Fibroblast of lung (primary cell): Measurements from ENCODE around the gene GTPBP1. TPM values are rescaled to one million over a fixed set of nuclear protein-coding genes. Genes with fewer than 3 reads are reported as not detected.

Experiments
- DNase-seq, 2 donors: peaks; one replicate each; pipeline versions ENCODE4 v3.0.0 to v3.0.0-alpha.2; 2010; ENCODE audit warnings: low read depth in 2 of 2
- H2AFZ ChIP-seq: 2 replicates; pipeline ENCODE4 v1.5.1; 2012; ENCODE audit warnings: low read length, control low read depth, inconsistent platforms
- H3K27ac ChIP-seq: 2 replicates; pipeline ENCODE4 v1.5.1; 2011; ENCODE audit warnings: low read length, control low read depth; ENCODE audit not compliant: insufficient read depth
- H3K27me3 ChIP-seq: 2 replicates; pipeline ENCODE4 v1.5.1; 2011; ENCODE audit warnings: mild to moderate bottlenecking, low read length; ENCODE audit not compliant: control insufficient read depth, insufficient read depth
- H3K36me3 ChIP-seq: 2 replicates; pipeline ENCODE4 v1.5.1; 2011; ENCODE audit warnings: low read length; ENCODE audit not compliant: control insufficient read depth, insufficient read depth
- H3K4me1 ChIP-seq: 2 replicates; pipeline ENCODE4 v1.5.1; 2011; ENCODE audit warnings: low read length; ENCODE audit not compliant: control insufficient read depth, insufficient read depth; ENCODE audit errors: extremely low read depth
- H3K4me2 ChIP-seq: 2 replicates; pipeline ENCODE4 v1.5.1; 2011; ENCODE audit warnings: low read length, control low read depth; ENCODE audit not compliant: insufficient read depth; ENCODE audit errors: extremely low read depth
- H3K4me3 ChIP-seq, 4 experiments: fragments of 200-600 bp in 1 of 4; sonication (generic) in 1 of 4; replicated peaks in 1 of 4; 2 replicates each; pipeline ENCODE4 v1.5.1; 2011 to 2016; ENCODE audit warnings: low read length in 4 of 4, low read depth in 3 of 4, mild to moderate bottlenecking in 3 of 4, control low read depth in 2 of 4, inconsistent platforms in 1 of 4, mixed read lengths in 1 of 4; ENCODE audit not compliant: insufficient read depth in 1 of 4; ENCODE audit errors: control extremely low read depth in 1 of 4
- H3K79me2 ChIP-seq: 2 replicates; pipeline ENCODE4 v1.5.1; 2012; ENCODE audit warnings: mild to moderate bottlenecking, low read length, inconsistent platforms; ENCODE audit not compliant: control insufficient read depth, insufficient read depth
- H3K9ac ChIP-seq: 2 replicates; pipeline ENCODE4 v1.5.1; 2011; ENCODE audit warnings: mild to moderate bottlenecking, low read length, control low read depth; ENCODE audit not compliant: insufficient read depth
- H3K9me3 ChIP-seq: 2 replicates; pipeline ENCODE4 v1.5.1; 2012; ENCODE audit warnings: low read depth, low read length; ENCODE audit not compliant: control insufficient read depth, insufficient read depth
- H4K20me1 ChIP-seq: 2 replicates; pipeline ENCODE4 v1.5.1; 2011; ENCODE audit warnings: low read length; ENCODE audit not compliant: control insufficient read depth, insufficient read depth; ENCODE audit errors: extremely low read depth
- EZH2 ChIP-seq: IDR thresholded peaks from 2 replicates; pipeline ENCODE4 v1.5.1; 2012; ENCODE audit warnings: low read length, control low read depth, mild to moderate bottlenecking; ENCODE audit errors: missing control alignments
- polyA plus RNA-seq, 2 donors: library from polyadenylated mRNA; depleted of rRNA in 1 of 2; stranded (reverse) in 1 of 2; unstranded in 1 of 2; fragments of >200 nt; gene quantifications; 2 replicates each; pipeline ENCODE4 v1.2.1, GENCODE V29; 2011 to 2012; ENCODE audit warnings: missing spikeins in 1 of 2
- total RNA-seq: library from RNA; depleted of rRNA; stranded (reverse); fragments of >200 nt; gene quantifications from 2 replicates; pipeline ENCODE4 v1.2.1, GENCODE V29; 2014
- TF ChIP-seq, protein P1 (sequence below), 2 donors: IDR thresholded peaks in 1 of 2; conservative IDR thresholded peaks in 1 of 2; 1 replicate in 1 of 2; 2 replicates in 1 of 2; pipeline ENCODE4 v1.5.1; 2011 to 2012; ENCODE audit warnings: low read length in 2 of 2, control low read depth in 1 of 2, inconsistent platforms in 1 of 2, low read depth in 1 of 2, mild to moderate bottlenecking in 1 of 2

The GTPBP1 gene
- total and polyA plus RNA-seq, 2 donors (not counting 1 experiment from before 2014, with no cell fraction given): 20.6 to 23.1 TPM

DNA sequence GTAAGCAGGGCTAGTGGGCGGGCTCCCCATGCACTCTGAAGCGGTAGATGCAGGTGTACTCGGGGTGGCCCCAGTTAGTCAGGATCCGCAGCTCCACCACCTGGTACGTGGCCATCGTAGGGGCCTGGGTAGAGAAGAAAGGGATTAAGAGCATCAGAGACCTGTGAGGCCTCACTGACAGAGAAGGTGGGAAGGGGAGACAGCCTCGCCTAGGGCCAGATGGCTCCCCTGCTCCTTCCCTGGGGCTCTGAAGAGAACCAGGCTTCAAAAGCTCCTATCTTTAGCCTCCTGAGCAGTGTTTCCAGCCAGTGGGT lies 30.5 kb downstream of the GTPBP1 start:
- no peaks in the 10 kb centered on the region for H3K9me3 ChIP-seq
- H3K27ac ChIP-seq: no peak overlapping the region
- H4K20me1 ChIP-seq: no peaks in the 10 kb centered on the region
- no peak overlapping the region for H3K4me3 ChIP-seq
- no peaks in the 10 kb centered on the region for H3K79me2 ChIP-seq
- H3K4me2 ChIP-seq: no peak overlapping the region
- no peak overlapping the region for H3K9ac ChIP-seq
- TF ChIP-seq EZH2: no peak
- TF ChIP-seq, protein P1, sequence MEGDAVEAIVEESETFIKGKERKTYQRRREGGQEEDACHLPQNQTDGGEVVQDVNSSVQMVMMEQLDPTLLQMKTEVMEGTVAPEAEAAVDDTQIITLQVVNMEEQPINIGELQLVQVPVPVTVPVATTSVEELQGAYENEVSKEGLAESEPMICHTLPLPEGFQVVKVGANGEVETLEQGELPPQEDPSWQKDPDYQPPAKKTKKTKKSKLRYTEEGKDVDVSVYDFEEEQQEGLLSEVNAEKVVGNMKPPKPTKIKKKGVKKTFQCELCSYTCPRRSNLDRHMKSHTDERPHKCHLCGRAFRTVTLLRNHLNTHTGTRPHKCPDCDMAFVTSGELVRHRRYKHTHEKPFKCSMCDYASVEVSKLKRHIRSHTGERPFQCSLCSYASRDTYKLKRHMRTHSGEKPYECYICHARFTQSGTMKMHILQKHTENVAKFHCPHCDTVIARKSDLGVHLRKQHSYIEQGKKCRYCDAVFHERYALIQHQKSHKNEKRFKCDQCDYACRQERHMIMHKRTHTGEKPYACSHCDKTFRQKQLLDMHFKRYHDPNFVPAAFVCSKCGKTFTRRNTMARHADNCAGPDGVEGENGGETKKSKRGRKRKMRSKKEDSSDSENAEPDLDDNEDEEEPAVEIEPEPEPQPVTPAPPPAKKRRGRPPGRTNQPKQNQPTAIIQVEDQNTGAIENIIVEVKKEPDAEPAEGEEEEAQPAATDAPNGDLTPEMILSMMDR (conservative IDR thresholded peaks at IDR 0.05 in 1 of 2, IDR thresholded peaks at IDR 0.05 in 1 of 2; ENCODE audit: low read depth in 1 of 2, low read length in 2 of 2): no peak
- DNase-seq: no peak
- peaks cover 7% of the 10 kb centered on the region for H3K4me1 ChIP-seq
- no peaks in the 10 kb centered on the region for H3K27me3 ChIP-seq
- H3K36me3 ChIP-seq: peaks cover 52% of the 10 kb centered on the region
- no peak overlapping the region for H2AFZ ChIP-seq

DNA sequence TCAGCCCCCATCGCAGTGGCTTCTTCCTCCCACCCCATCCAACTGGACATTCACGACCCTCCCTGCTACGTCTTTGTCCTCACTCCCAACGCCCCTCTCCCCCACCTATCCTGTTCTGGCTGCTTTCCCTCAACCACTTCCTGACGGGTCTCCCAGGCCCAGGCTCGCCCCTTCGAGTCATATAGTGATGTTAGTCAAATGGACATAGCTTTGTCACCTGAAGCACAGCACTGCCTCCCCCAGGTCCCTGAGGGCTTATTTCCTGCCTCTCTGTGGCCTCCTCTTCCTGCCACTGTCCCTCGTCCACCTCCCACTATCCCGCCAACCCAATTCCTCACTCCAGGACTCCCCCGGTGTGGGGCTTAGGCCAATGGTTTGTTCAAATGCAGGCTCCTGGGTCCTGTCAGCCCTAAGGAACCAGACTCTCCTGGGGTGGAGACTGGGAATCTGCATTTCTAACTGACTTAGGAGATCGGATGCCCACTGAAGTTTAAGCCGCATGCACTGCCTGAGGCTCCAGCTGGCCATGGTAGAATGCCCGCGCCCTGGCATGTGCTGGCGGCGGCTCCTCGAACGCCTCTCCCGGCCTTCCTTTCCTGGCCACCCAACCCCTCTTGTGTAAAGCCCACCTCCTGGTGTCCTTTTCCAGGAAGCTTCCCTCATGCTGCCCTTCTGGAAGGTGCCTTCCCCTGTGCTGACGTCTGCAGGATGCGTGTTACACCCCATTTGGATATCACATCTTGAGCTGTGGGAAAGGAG lies 31.7 kb downstream of the GTPBP1 start:
- Histone ChIP-seq H3K36me3 (peaks cover 56% of the 10 kb centered on the region), H3K4me2 (no peak overlapping the region), H3K4me3 (no peak overlapping the region), H4K20me1 (no peaks in the 10 kb centered on the region), H2AFZ (no peak overlapping the region), H3K27ac (no peak overlapping the region), H3K79me2 (no peaks in the 10 kb centered on the region), H3K9ac (no peak overlapping the region), H3K27me3 (no peaks in the 10 kb centered on the region), H3K4me1 (peaks cover 7% of the 10 kb centered on the region), H3K9me3 (no peaks in the 10 kb centered on the region)
- no peak for TF ChIP-seq EZH2
- TF ChIP-seq, protein P1 (conservative IDR thresholded peaks at IDR 0.05 in 1 of 2, IDR thresholded peaks at IDR 0.05 in 1 of 2; ENCODE audit: low read depth in 1 of 2, low read length in 2 of 2): no peak
- no peak for DNase-seq

DNA sequence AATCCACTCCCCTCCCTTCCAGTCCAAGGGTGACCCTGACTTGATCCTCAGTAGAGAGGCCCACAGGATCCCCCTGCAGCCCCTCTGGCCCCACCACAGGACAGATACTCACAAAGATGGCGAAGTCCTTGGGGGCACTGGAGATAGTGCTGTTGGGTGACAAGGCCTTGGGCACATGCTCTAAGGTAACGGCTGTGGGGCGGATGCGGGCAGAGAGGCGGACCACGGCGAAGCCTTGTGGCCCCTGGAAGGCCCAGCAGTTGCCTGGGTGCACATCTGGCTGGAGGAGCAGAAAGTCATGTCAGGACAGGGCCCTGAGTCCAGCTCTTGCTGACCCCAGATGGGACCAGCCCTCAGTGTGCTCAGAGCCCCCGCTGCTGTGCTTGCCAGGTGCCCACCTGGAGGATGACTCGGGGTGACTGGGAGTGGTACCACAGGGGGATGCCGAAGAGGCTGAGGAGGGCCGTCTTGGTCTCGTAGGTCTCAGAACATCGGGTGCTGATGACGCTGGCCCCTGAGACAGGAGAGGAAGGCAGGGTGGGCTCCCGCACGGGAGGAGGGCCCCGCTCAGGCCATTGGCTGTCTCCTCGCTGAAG lies 32.8 kb downstream of the GTPBP1 start:
- H3K27ac ChIP-seq: no peak overlapping the region
- DNase-seq: no peak
- H2AFZ ChIP-seq: no peak overlapping the region
- H3K4me2 ChIP-seq: no peak overlapping the region
- no peak overlapping the region for H3K4me3 ChIP-seq
- H3K4me1 ChIP-seq: peaks cover 4% of the 10 kb centered on the region
- H4K20me1 ChIP-seq: no peaks in the 10 kb centered on the region
- no peaks in the 10 kb centered on the region for H3K9me3 ChIP-seq
- peaks cover 63% of the 10 kb centered on the region for H3K36me3 ChIP-seq
- H3K79me2 ChIP-seq: no peaks in the 10 kb centered on the region
- no peak overlapping the region for H3K9ac ChIP-seq
- TF ChIP-seq EZH2: no peak
- TF ChIP-seq, protein P1 (conservative IDR thresholded peaks at IDR 0.05 in 1 of 2, IDR thresholded peaks at IDR 0.05 in 1 of 2; ENCODE audit: low read depth in 1 of 2, low read length in 2 of 2): no peak
- H3K27me3 ChIP-seq: no peaks in the 10 kb centered on the region
